HG03095 (cell line): ENCODE results near the gene ENG.
"Not testable (repeated sequence)": the region's sequence is repeated elsewhere in the genome, so short reads cannot be mapped to it uniquely, and the experiment has no call there.

Experiments
- ATAC-seq: cut with Tn5 transposase; IDR thresholded peaks from one replicate; pipeline ENCODE4 v1.9.1; 2021; ENCODE audit warnings: moderate library complexity; ENCODE audit not compliant: unreplicated experiment

The ENG gene

DNA sequence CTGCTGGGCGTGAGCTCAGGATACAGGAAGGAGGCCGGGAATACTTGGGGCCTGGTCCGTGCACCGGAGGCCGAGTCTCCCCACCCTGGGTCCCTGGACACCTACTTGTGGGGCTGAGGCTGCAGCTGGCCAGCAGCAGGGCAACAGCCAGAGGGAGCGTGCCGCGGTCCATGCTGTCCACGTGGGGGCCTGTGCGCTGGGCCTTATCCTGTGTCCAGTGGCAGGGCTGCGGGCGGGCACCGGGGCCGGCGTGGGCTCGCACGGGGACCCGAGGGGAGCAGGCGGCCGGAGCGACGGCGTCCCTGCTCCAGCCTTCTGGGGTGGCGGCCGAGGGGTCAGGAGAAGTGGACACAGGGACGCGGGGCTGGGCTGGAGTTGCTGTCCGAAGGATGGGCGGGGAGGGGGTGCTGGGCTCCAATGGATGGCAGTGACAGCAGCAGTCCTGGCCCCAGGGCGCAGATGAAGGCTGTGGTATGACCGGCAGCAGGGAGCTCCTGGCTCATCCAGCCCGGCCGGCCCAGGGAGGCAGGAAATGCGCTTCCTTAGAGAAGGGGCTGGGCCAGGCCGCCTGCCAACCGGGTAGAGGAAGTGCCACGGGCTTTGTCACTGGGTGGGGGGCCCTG is at the start of gene ENG:
Gene ENG (minus strand): TSS at position 475 of the 623 bp plus-strand sequence. CDS start 303 bp downstream, at position 172.
- ATAC-seq = no peak

DNA sequence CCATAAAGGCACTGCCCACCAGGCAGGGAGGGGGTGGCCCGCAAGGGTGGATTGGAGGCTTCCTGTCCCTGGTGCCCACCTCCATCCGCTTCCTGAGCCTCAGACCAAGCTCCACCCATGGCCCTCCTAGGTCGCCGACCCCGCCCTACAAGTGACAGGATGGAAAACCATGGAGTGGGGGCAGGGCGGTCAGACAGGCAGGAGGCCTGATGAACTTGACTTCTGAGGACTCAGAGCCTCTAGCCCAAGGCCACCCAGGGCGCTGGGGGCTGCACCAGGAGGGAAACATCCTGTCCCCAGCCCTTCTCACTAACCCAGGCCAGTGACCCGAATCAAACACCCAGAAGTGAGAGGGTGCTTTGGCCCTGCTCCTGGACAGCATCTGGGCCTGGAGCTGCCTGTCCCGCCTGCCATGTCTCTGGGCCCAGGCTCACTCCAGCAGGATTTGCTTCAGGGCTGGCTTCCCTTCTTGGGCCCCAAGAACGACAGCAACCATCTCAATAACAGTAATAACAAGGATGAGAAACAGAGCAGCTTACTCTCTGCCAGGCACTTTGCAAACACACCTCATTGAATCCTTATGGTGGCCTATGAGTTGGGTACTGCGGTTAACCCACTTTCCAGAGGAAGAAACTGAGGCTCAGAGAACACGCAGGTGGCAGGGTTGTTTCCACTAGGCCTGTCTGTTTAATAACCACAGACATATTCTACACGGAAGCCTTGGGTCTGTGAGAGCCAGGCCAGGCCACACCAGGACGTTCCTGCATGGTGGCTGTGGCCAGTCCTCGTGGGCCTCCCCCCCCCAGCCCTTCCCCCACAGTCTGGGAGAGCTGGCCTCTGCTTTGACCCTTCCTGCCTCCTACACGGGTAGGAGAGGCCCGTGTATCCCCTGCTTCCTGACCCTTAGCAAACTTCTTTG is 49.4 kb upstream of the ENG start:
- peak; percentile 19 for ATAC-seq

DNA sequence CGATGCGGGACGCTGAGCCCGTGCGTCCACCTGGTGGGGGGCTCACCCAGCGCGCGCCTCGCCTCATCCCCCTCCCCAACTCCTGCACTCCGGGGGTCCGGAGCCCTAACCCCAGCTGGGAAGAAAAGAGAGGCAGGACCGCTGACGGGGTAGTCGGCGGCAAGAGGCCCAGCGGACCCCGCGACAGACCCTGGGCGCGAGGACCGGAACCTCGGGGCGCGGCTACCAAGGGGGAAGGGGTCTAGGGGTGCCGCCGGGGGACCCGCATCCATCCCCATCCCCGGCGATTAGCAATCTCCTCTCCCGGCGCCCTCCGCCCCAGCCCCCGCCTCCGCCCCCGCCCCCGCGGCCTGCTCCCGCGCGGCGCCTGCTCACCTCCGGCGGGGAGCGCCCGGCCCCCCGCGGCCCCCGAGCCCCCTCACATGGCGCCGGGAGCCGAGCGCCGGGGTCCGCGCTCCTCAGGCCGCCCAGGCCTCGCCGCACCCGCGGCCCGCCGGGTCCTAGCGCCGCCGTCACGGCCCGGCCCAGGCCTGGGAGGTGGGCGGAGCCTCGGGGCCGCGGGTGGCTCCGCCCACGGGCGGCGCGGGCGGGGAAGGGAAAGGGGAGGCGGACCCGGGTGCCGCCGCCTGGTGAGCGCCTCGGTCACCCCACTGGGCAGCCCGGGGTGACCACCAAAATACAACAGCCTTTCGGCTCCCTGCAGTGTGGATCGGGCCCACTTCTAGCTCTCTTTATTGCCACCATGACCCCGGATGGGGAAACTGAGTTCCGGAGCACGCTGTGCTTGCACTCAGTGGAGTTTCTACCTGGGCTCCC is 44.9 kb upstream of the ENG start, which contains the start of gene ST6GALNAC6:
Gene ST6GALNAC6 (minus strand): TSS at position 476 of the 816 bp plus-strand sequence. CDS start 1,622 bp downstream, outside the sequence.
- ATAC-seq = peak; percentile 50

GRCh38 chr9:127898433-127899127 is 44.1 kb upstream of the ENG start:
- no peak for ATAC-seq

DNA sequence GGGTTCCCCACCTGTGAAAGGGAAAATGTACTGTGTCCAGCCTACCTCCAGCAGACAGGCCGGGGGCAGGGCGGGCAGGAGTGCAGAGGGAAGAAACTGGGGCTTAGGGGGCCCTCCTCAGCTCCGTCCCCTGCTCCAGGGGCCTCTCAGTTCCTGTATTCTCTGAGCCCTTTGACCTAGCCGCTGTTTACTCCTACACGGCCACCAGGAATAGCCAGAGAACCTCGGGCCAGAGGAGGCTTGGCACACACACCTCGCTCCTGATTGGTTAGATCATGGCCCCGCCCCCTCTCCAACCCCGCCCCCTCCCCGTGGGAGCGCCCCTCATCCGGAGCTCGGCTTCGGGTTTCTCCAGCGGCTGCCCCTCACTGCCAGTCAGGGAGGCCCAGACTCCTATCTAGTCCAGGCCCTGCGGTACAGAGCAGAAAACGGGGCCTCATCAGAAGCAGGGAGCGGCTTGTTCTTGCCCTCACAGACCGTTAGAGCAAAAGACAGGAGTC is 42.8 kb upstream of the ENG start:
- no peak for ATAC-seq

DNA sequence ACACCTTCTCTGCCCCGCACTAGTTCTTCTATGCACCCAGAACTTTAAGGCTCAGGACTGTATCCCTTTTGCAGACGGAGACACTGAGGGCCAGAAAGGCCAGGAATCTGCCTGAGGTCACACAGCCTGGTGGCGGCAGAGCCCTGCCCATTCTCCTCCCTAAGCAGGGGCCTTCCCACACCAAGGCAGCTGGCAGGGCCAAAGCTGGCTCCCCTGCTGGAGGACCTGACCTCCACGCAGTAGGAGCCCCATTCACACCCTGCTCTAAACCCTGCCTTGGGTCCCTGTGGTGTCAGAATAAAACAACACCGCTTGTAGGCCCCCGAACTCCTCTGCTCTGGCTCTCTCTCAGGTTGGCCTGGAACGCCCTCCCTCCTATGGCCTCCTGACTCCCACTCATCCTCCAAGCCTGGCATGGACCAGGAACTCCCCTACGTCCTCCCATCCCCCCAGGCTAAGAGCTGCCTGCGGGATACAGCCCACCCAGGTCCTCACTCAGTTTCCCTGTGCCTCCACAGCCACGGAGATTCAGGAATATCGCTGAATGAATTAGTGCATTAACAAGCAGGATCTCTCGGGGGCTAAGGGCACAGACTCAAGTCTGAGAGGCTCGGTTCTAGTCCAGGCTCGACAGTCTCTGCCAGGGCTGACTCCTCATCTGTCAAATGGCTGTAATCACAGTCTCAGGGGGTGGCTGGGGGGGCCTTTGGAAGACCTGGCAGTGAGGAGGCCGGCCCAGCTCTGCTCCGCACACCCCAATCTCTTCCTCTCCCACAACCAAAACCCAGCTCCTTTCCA is 42.1 kb upstream of the ENG start:
- no peak for ATAC-seq

DNA sequence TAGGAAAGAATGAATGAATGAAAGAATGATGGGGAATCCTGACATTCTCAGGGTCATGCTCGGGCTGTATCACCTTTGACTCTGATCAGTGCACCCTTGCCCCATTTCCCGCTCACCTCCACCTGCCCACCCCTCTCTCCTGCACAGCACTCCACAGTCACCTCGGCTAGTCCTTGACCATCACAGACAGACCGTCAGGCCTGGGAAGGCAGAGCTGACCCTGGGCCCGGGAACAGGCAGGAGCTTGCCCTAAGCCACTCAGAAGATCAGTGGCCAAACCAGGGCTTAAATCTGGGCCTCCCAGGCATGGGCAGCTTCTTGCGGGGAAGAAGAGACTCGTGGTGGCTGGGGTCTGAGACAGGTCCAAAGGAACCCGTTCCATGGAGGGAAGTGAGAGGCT is 41.4 kb upstream of the ENG start:
- ATAC-seq = no peak

GRCh38 chr9:127893392-127893791 is 38.9 kb upstream of the ENG start:
- ATAC-seq = no peak

DNA sequence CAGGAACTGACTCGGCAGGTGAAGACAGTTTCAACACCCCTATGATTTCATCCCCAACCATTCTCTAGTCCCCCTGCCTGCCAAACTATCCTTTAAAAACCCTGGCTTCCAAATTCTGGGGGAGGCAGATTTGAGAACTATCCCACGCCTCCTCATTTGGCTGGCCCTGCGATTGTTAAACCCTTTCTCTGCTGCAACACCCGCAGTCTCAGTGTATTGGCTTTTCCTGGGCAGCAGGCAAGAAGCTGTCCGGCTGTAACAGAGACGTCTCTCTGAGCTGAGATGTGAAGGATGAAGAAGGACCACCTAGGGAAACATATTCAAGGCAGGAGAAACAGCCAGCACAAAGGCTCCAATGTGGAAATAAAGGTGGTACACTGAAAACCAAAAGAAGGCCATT is 38.4 kb upstream of the ENG start:
- ATAC-seq = no peak

GRCh38 chr9:127890053-127890452 is 35.6 kb upstream of the ENG start:
- no peak for ATAC-seq

DNA sequence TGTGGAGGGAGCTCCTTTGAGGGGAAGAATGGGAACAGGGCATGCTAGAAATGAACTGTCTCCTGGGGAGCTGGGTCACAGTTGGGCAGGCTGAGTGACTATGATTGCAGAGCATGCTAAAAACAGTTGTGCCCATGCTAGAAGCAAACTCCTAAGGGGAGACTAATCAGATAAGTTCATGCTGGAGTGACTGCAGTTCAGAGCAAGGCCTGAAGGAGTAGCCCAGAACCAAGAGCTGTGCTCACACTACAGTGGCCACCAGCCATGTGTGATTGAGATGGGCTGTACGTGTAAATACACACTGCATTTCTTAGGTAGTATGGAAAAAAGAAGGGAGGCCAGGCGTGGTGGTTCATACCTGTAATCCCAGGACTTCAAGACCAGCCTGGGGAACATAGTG is 33.3 kb upstream of the ENG start:
- no peak for ATAC-seq

DNA sequence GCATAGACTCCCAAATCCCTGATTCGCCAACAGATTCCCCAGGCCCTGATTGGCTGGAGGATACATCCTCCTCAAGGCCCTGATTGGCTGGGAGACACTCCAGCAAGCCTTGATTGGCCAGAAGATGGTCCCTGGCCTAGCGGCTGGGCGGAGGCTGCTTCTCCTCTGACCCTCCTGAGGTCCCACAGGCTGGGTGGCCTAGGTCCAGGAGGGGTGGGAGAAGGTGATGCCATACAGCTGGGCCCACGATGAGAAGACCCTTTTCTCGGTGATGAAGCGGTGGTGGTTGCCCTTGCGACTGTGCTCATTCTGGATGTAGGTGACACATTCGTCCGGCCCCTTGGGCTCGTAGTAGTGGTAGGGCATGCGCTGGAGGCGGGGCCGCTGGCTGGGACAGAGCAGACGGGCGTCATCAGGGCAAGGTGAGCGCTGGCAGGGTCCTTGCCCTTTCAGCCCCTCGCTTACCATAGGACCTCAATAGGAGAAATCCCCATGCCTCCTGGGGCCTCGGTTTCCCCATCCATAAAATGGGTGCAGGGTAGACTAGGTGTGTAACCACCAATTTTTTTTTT is 32.0 kb upstream of the ENG start:
- no peak for ATAC-seq

DNA sequence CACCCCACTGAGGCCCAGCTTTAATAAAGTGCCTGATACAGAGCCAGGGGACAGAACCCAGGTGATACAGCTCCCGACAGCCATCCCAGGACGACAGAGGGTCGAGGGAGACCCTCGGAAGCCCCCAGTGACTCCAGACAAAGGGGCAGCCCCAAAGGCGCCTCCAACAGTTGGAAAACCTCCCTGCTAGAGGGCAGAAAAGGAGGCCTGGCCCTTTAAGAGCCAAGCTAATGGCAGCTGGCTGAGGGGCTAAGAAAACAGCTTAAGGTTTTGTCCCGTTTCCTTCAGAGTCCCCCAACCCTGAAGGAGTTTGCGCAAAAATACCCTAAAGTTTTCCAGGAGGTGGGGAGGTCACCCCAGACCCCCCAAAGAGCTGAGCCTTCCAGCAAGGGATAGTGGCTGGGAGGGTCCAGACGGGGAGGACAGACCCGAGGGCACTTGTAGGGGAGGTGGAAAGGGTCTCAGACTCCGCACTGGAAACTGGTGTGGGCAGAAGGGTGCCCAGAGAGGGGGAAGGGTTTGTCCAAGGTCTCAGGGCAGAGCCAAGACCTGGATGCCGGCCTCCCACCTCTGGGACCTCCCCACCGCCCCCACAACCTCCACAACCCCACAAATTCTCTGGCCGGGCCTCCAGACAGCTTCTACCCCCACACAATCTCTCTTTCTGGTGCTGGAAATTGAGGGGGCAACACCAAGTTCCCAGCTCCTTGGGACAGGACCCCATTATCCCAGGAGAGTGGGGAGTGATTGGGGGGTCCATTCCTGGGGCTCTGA is 31.2 kb upstream of the ENG start:
- ATAC-seq = no peak

DNA sequence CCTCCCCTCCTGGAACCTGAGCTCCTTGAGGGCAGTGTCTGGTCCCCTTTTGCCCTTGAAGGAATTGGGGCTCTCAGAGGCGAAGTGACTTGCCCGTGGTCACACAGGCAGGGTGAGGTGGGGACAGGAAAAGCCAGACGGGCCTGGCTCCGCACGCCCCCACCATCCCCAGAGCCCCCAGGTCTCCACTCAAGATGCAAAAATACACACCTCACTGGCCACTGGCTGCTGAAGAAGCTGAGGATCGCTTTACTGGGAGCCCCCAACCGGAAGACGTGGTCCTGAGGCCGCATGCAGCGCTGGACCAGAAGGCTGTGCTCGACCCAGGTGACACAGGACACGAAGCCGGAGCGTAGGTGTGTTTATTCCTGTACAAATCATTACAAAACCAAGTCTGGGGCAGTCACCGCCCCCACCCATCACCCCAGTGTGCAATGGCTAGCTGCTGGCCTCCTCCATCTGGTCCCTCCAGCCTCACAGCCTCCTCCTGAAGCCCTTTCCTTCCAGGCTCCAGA is 30.6 kb upstream of the ENG start:
- no peak for ATAC-seq

- ATAC-seq = no peak
Measured at GRCh38 chr9:127884427-127884911, 30.0 kb upstream of the ENG start.

GRCh38 chr9:127883959-127884358 is 29.5 kb upstream of the ENG start:
- ATAC-seq = no peak

DNA sequence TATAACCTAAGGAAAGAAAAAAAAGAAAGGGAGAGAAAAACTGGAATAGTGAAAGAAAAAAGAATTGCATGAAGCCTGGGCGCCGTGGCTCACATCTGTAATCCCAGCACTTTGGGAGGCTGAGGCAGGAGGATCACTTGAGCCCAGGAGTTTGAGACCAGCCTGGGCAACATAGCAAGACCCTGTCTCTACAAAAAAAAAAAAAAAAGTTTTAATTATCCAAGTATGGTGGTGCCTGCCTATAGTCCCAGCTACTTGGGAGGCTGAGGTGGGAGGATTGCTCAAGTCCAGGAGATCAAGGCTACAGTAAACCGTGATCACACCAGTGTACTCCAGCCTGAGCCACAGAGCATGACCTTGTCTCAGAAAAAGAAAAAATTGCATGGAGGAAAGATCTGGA is 27.3 kb upstream of the ENG start:
- ATAC-seq = not testable (repeated sequence)

DNA sequence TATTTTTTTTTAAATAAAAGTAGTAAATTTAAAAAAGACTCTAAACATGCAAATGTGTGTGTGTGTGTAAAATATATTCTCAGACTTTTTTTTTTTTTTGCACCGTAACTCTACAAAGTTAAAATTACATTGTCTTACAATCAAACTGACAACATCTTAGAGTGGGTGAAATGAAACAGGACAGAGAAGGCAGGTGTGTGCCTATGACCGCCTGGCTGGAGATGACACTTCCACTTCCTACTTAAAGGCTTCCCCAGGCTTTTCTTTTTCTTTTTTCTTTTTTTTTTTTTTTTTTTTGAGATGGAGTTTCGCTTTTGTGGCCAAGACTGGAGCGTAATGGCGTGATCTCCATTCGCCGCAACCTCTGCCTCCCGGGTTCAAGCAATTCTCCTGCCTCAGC is 25.7 kb upstream of the ENG start:
- no peak for ATAC-seq
